DND-41 (cell line): ENCODE data around the gene TBX20.
"Not testable (repeated sequence)": the region's sequence is repeated elsewhere in the genome, so short reads cannot be mapped to it uniquely, and the experiment has no call there.

ENCODE experiments used
- ATAC-seq: fragments of 200-7000 bp; cut with Tn5 transposase; 3 replicates; pipeline ENCODE4 v1.9.1; 2021; ENCODE audit warnings: low read depth; ENCODE audit not compliant: insufficient read depth
- DNase-seq: peaks from one replicate; pipeline ENCODE4 v3.0.0-alpha.2; 2020
- H2AFZ ChIP-seq: 2 replicates; pipeline ENCODE4 v1.6.0; 2012; ENCODE audit warnings: low read depth, low read length
- H3K27ac ChIP-seq: 2 replicates; pipeline ENCODE4 v1.5.1; 2012; ENCODE audit warnings: low read length, inconsistent platforms
- H3K27me3 ChIP-seq: fragments of 200-600 bp; sonication (generic); 2 replicates; pipeline ENCODE4 v1.6.0; 2012; ENCODE audit warnings: low read length, mild to moderate bottlenecking, inconsistent platforms; ENCODE audit not compliant: insufficient read depth, poor library complexity
- H3K36me3 ChIP-seq: 2 replicates; pipeline ENCODE4 v1.5.1; 2012; ENCODE audit warnings: low read length, inconsistent platforms; ENCODE audit not compliant: insufficient read depth
- H3K4me1 ChIP-seq: 2 replicates; pipeline ENCODE4 v1.5.1; 2012; ENCODE audit warnings: mild to moderate bottlenecking, low read length; ENCODE audit not compliant: insufficient read depth
- H3K4me2 ChIP-seq: 2 replicates; pipeline ENCODE4 v1.6.0; 2012; ENCODE audit warnings: mild to moderate bottlenecking, moderate library complexity, low read length, inconsistent platforms; ENCODE audit not compliant: insufficient read depth
- H3K4me3 ChIP-seq, 2 experiments: fragments of 200-600 bp in 1 of 2; shearing (Covaris generic) in 1 of 2; 2 replicates each; pipeline ENCODE4 v1.5.1; 2012 to 2016; ENCODE audit warnings: inconsistent platforms in 2 of 2, low read length in 2 of 2, mild to moderate bottlenecking in 2 of 2, low read depth in 1 of 2, moderate library complexity in 1 of 2
- H3K79me2 ChIP-seq: 2 replicates; pipeline ENCODE4 v1.6.0; 2012; ENCODE audit warnings: low read length, inconsistent platforms; ENCODE audit not compliant: insufficient read depth
- H3K9ac ChIP-seq: 2 replicates; pipeline ENCODE4 v1.6.0; 2012; ENCODE audit warnings: low read depth, mild to moderate bottlenecking, inconsistent platforms, low read length, moderate library complexity
- H3K9me3 ChIP-seq: 2 replicates; pipeline ENCODE4 v1.5.1; 2012; ENCODE audit warnings: low read length, moderate library complexity, mild to moderate bottlenecking, inconsistent platforms; ENCODE audit not compliant: insufficient read depth, severe bottlenecking
- H4K20me1 ChIP-seq: 2 replicates; pipeline ENCODE4 v1.6.0; 2012; ENCODE audit warnings: low read length; ENCODE audit not compliant: insufficient read depth
- CTCF ChIP-seq: IDR thresholded peaks from 2 replicates; pipeline ENCODE4 v1.5.1; 2012; ENCODE audit warnings: borderline replicate concordance, low read length, moderate library complexity, mild to moderate bottlenecking; ENCODE audit not compliant: poor library complexity, severe bottlenecking; ENCODE audit errors: extremely low read depth
- EZH2 ChIP-seq: IDR thresholded peaks from 3 replicates; pipeline ENCODE4 v1.6.1; 2012; ENCODE audit warnings: borderline replicate concordance, low read depth, mild to moderate bottlenecking, moderate library complexity, low read length, inconsistent platforms; ENCODE audit not compliant: severe bottlenecking

Gene TBX20

DNA sequence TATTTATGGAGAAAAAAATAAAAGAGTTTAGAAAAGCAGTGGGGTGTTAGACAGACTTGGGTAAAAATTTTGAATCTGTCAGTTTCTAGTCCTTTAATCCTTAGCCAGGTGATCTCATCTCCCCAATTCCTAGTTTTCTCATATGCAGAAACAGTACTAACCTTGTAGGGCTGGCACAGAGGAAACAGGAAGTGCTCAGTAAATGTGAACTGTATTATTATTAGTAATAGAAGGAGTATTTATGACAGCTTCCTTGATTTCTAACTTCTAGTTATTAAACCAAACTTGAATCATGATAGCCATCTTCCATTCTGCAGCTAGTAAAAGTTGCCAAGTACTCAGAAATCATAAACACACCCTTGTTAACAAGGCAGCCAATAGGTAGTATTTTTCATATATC lies 12.5 kb downstream of the TBX20 start:
- H3K9me3 ChIP-seq = no peaks in the 10 kb centered on the region
- peaks cover 13% of the 10 kb centered on the region for H3K27me3 ChIP-seq
- TF ChIP-seq EZH2 (no peak), CTCF (no peak)
- no peaks in the 10 kb centered on the region for H4K20me1 ChIP-seq
- no peaks in the 10 kb centered on the region for H3K79me2 ChIP-seq
- no peak for DNase-seq
- no peak overlapping the region for H2AFZ ChIP-seq
- no peak for ATAC-seq
- no peak overlapping the region for H3K4me2 ChIP-seq
- no peaks in the 10 kb centered on the region for H3K36me3 ChIP-seq
- no peak overlapping the region for H3K9ac ChIP-seq
- no peak overlapping the region for H3K4me3 ChIP-seq
- no peak overlapping the region for H3K27ac ChIP-seq
- H3K4me1 ChIP-seq = no peaks in the 10 kb centered on the region

GRCh38 chr7:35241008-35241407 lies 12.9 kb downstream of the TBX20 start:
- H3K36me3 ChIP-seq, H3K4me1 ChIP-seq, H3K4me2 ChIP-seq, DNase-seq, H3K9me3 ChIP-seq, H2AFZ ChIP-seq, H3K4me3 ChIP-seq, H3K79me2 ChIP-seq, H3K9ac ChIP-seq, ATAC-seq, H4K20me1 ChIP-seq, H3K27ac ChIP-seq: not testable (repeated sequence)
- H3K27me3 ChIP-seq = peaks cover 13% of the 10 kb centered on the region

DNA sequence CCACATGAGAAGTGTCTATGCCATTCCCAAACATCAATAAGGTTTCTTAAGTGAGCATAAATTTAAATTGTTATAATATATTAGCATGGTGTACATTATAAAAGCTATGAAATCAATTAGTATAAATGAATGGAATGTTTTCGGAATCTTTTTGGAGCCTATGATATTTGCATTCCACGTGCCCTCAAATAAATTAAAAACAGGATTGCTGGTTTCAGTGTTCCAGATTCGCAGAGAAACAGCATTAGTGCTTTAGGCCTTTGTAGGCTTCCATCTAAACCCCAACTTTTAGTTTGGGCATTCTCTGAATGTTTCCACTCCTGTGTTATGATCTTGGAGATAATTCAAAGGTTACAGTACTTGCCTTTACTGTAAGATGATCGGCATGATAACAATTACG lies 15.4 kb downstream of the TBX20 start:
- not testable (repeated sequence) for H3K4me3 ChIP-seq, H3K36me3 ChIP-seq, DNase-seq, ATAC-seq, H2AFZ ChIP-seq, H3K9ac ChIP-seq, H3K79me2 ChIP-seq, H3K27ac ChIP-seq, H3K27me3 ChIP-seq, H3K4me2 ChIP-seq, H4K20me1 ChIP-seq, H3K4me1 ChIP-seq, H3K9me3 ChIP-seq

DNA sequence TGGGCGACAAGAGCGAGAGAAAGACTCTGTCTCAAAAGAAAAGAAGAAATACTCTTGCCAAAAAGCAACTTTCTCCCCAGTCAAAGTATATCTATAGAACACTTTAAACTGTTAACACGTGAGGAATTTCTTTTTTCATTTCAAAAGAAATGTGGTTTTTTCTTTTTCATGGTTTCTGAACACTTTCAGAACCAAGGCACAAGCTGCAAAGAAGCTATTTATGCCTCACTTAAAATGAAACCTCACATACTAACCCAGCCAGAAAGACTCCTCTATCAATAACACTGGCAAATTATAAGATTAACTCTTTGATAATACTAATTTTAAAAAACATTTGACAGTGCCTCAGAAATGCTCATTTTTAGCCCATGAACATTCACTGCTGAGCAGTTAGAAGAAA lies 20.9 kb downstream of the TBX20 start:
- Histone ChIP-seq H3K4me2 (no peak overlapping the region), H3K9me3 (no peaks in the 10 kb centered on the region), H3K4me1 (no peaks in the 10 kb centered on the region), H4K20me1 (no peaks in the 10 kb centered on the region), H3K79me2 (no peaks in the 10 kb centered on the region), H2AFZ (no peak overlapping the region), H3K27me3 (no peaks in the 10 kb centered on the region), H3K27ac (no peak overlapping the region), H3K9ac (no peak overlapping the region), H3K36me3 (no peaks in the 10 kb centered on the region), H3K4me3 (no peak overlapping the region)
- DNase-seq (no peak), ATAC-seq (no peak)
- TF ChIP-seq EZH2 (no peak), CTCF (no peak)

- H4K20me1 ChIP-seq, H3K4me1 ChIP-seq, H3K79me2 ChIP-seq, H2AFZ ChIP-seq, H3K9me3 ChIP-seq, H3K4me3 ChIP-seq, H3K9ac ChIP-seq, H3K36me3 ChIP-seq, DNase-seq, H3K27me3 ChIP-seq, H3K27ac ChIP-seq, ATAC-seq, H3K4me2 ChIP-seq: not testable (repeated sequence)
These were observed 22.7 kb downstream of the TBX20 start for GRCh38 chr7:35231221-35231620.

DNA sequence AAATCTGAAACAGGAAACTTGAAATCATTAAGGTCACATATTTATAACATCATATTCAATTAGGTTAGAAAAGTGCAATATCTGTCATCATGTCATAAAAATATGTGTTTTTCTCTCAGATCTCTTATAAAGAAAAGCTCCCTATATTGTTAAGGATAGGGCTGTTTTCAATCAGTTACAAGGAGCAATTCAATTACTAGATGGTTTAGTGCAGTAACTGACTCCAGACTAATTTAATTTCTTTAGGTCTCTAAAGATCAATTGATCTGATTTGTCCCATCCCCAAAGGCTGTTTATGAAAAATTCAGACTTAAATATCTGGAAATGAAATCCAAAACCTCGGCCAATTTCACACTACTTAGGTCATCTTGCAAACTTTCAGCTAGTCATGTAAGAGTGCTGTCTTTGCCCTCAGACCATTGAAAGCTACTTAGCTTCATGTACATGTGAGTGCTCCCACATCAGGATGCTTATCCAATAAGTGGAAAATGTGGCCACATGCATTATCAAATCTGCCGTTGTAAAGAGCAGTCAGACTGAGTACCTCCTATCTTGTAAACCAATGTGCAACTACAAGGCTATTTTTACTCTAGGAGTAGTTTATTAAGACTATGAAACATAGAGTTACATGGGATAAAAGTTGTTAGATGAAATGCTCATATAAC lies 24.7 kb downstream of the TBX20 start:
- not testable (repeated sequence) for H3K9me3 ChIP-seq, H3K4me2 ChIP-seq, ATAC-seq, H3K9ac ChIP-seq, H3K27me3 ChIP-seq, H2AFZ ChIP-seq, H3K27ac ChIP-seq, H3K4me3 ChIP-seq, H3K79me2 ChIP-seq, DNase-seq, H3K36me3 ChIP-seq, H4K20me1 ChIP-seq, H3K4me1 ChIP-seq
